Endothelial cell of umbilical vein (primary cell): ENCODE data around the gene NALCN. TPM values are rescaled to one million over a fixed set of nuclear protein-coding genes. Genes with fewer than 3 reads are reported as not detected.

ENCODE experiments used
- BruUV-seq: library from RNA; stranded (reverse); fragments of 400-500 nt; replicated peaks from 2 replicates; lab custom pipeline; 2021; lab: Mats Ljungman, UMichigan
- CTCF ChIA-PET: fragments of 300-600, 350-600 bp; sonication (Branson Sonifier 250); formaldehyde crosslinking; loops from one replicate; lab custom pipeline; 2021; ENCODE audit warnings: antibody characterized with exemption, inconsistent platforms; lab: Charles Lee
- POLR2A ChIA-PET: fragments of 300-600, 350-600 bp; sonication (Branson Sonifier 250); formaldehyde crosslinking; loops from one replicate; lab custom pipeline; 2021; ENCODE audit warnings: antibody characterized with exemption, inconsistent platforms; lab: Charles Lee
- DNase-seq: peaks from one replicate; pipeline ENCODE4 v3.0.0-alpha.2; 2011; ENCODE audit warnings: low read depth, low spot score
- FAIRE-seq: peaks from 2 replicates; lab custom pipeline; 2011; peaks lifted over from hg19 to GRCh38; lab: Jason Lieb, UNC
- H2AFZ ChIP-seq: 2 replicates; pipeline ENCODE4 v1.6.0; 2012; ENCODE audit warnings: low read depth, low read length, control low read depth, inconsistent platforms
- H3K27ac ChIP-seq: 2 replicates; pipeline ENCODE4 v1.5.1; 2011; ENCODE audit warnings: low read depth, mild to moderate bottlenecking, control low read depth, low read length, moderate library complexity; ENCODE audit not compliant: insufficient read depth
- H3K27me3 ChIP-seq, 2 experiments: 2 replicates each; pipeline versions ENCODE4 v1.6.0 to v1.6.1; 2011; ENCODE audit warnings: low read length in 2 of 2, mixed read lengths in 1 of 2; ENCODE audit not compliant: control insufficient read depth in 2 of 2, insufficient read depth in 2 of 2
- H3K36me3 ChIP-seq, 2 experiments: 2 replicates in 1 of 2; 3 replicates in 1 of 2; pipeline ENCODE4 v1.5.1; 2011; ENCODE audit warnings: low read length in 2 of 2, mild to moderate bottlenecking in 1 of 2, moderate library complexity in 1 of 2; ENCODE audit not compliant: control insufficient read depth in 2 of 2, insufficient read depth in 2 of 2; ENCODE audit errors: extremely low read depth in 1 of 2
- H3K4me1 ChIP-seq: 3 replicates; pipeline ENCODE4 v1.5.1; 2011; ENCODE audit warnings: mild to moderate bottlenecking, low read length; ENCODE audit not compliant: control insufficient read depth, insufficient read depth; ENCODE audit errors: extremely low read depth
- H3K4me2 ChIP-seq: 2 replicates; pipeline ENCODE4 v1.6.1; 2011; ENCODE audit warnings: low read length, control low read depth, mixed read lengths; ENCODE audit not compliant: insufficient read depth
- H3K4me3 ChIP-seq, 3 experiments: fragments of 200-600 bp in 1 of 3; sonication (generic), shearing (Covaris generic) in 1 of 3; replicated peaks in 1 of 3; 2 replicates each; pipeline ENCODE4 v1.5.1; 2011 to 2016; ENCODE audit warnings: control low read depth in 3 of 3, low read length in 3 of 3, mild to moderate bottlenecking in 2 of 3, inconsistent platforms in 1 of 3, low read depth in 1 of 3, moderate library complexity in 1 of 3; ENCODE audit not compliant: insufficient read depth in 1 of 3
- H3K79me2 ChIP-seq: 2 replicates; pipeline ENCODE4 v1.6.0; 2012; ENCODE audit warnings: low read length, inconsistent platforms; ENCODE audit not compliant: control insufficient read depth, insufficient read depth
- H3K9ac ChIP-seq: replicated peaks from 2 replicates; pipeline ENCODE3; 2011; ENCODE audit warnings: low read length, control low read depth; ENCODE audit not compliant: insufficient read depth; ENCODE audit errors: extremely low read depth
- H3K9me1 ChIP-seq: replicated peaks from 3 replicates; pipeline ENCODE4 v1.6.0; 2011; ENCODE audit warnings: mild to moderate bottlenecking, low read length; ENCODE audit not compliant: control insufficient read depth, insufficient read depth; ENCODE audit errors: extremely low read depth
- H3K9me3 ChIP-seq: replicated peaks from 2 replicates; pipeline ENCODE4 v1.5.1; 2012; ENCODE audit warnings: low read length, inconsistent platforms; ENCODE audit not compliant: control insufficient read depth, insufficient read depth
- H4K20me1 ChIP-seq: replicated peaks from 2 replicates; pipeline ENCODE3; 2011; ENCODE audit warnings: mild to moderate bottlenecking, low read length; ENCODE audit not compliant: control insufficient read depth, insufficient read depth; ENCODE audit errors: extremely low read depth
- EZH2 ChIP-seq: IDR thresholded peaks from 2 replicates; pipeline ENCODE4 v1.6.1; 2012; ENCODE audit warnings: borderline replicate concordance, low read depth, mild to moderate bottlenecking, moderate library complexity, low read length, inconsistent platforms; ENCODE audit not compliant: severe bottlenecking
- FOS ChIP-seq: IDR thresholded peaks from 2 replicates; pipeline ENCODE4 v1.6.1; 2011; ENCODE audit warnings: mild to moderate bottlenecking, low read length, moderate library complexity, borderline replicate concordance; ENCODE audit not compliant: insufficient read depth
- GATA2 ChIP-seq: IDR thresholded peaks from 2 replicates; pipeline ENCODE4 v1.7.0; 2011; ENCODE audit warnings: low read depth, mild to moderate bottlenecking, moderate library complexity, mixed read lengths, low read length; ENCODE audit not compliant: insufficient read length, insufficient read depth
- JUN ChIP-seq: IDR thresholded peaks from 2 replicates; pipeline ENCODE4 v1.6.1; 2011; ENCODE audit warnings: borderline replicate concordance, low read depth; ENCODE audit not compliant: insufficient read length, insufficient read depth
- MYC ChIP-seq: IDR thresholded peaks from one replicate; pipeline ENCODE4 v1.6.1; 2011; ENCODE audit warnings: mild to moderate bottlenecking, low read depth, low read length
- POLR2A ChIP-seq: IDR thresholded peaks from 2 replicates; pipeline ENCODE4 v1.6.1; 2012; ENCODE audit warnings: low read depth, mild to moderate bottlenecking, control low read depth, low read length
- POLR2AphosphoS5 ChIP-seq: IDR thresholded peaks from 2 replicates; pipeline ENCODE4 v1.6.1; 2012; ENCODE audit warnings: low read depth, mild to moderate bottlenecking, control low read depth, low read length, moderate library complexity; ENCODE audit not compliant: insufficient read depth
- dilution Hi-C: fragments of 300-500 bp; cut with MboI; formaldehyde crosslinking; loops from one replicate; pipeline ENCODE4 v1.15.0; 2019; ENCODE audit warnings: low sequenced_read_pairs; ENCODE audit not compliant: extremely low pct_ligation_motif_present
- intact Hi-C: fragments of 100-400 bp; cut with micrococcal nuclease; formaldehyde crosslinking; loops from one replicate; pipeline ENCODE4 v1.10.0; 2022
- polyA plus RNA-seq, 4 experiments: library from polyadenylated mRNA; depleted of rRNA in 3 of 4; stranded (reverse) in 3 of 4; unstranded in 1 of 4; fragments of >200 nt; gene quantifications; 2 replicates each; pipeline versions ENCODE4 v1.2.1 to v1.2.3, GENCODE V29; 2011 to 2012; ENCODE audit warnings: missing spikeins in 1 of 4
- total RNA-seq: library from RNA; stranded (reverse); gene quantifications from 2 replicates; pipeline ENCODE4 v1.2.3, GENCODE V29; 2021
- TF ChIP-seq, protein P1 (sequence below), 2 donors: IDR thresholded peaks; 1 replicate in 1 of 2; 2 replicates in 1 of 2; pipeline ENCODE4 v1.5.1; 2011; ENCODE audit warnings: low read length in 2 of 2, mild to moderate bottlenecking in 2 of 2, moderate library complexity in 2 of 2, control low read depth in 1 of 2, inconsistent platforms in 1 of 2, low read depth in 1 of 2; ENCODE audit not compliant: insufficient read depth in 1 of 2; ENCODE audit errors: extremely low read depth in 1 of 2
- TF ChIP-seq, protein P2 (sequence below): IDR thresholded peaks from 2 replicates; pipeline ENCODE4 v1.6.1; 2011; ENCODE audit not compliant: insufficient read depth, insufficient read length

Gene NALCN
- total and polyA plus RNA-seq, 2 donors (not counting 3 experiments of a cell fraction or from before 2014, with no cell fraction given): 3.3 to 4.4 TPM

DNA sequence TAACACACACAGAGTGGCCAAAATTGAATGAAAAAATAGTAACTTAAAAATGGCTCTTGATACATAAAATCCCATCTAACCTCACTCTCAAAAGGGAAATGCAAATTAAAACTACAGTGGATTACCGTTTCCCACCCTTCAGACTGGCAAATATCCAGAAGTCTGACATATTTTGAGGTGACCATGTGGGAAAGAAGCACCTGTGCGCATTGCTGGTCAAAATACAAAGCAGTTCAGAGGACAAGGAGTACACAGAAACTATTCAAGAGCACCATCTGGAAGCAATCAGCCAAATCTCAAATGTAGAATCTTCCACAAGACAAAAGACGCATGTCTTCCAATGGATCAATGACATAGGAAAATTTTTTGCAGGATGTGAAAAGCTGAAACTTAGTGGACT lies 23.2 kb downstream of the NALCN start:
- dilution Hi-C loops: no loop called here
- Histone ChIP-seq H3K9ac (no peak overlapping the region), H3K79me2 (no peaks in the 10 kb centered on the region), H3K9me3 (no peaks in the 10 kb centered on the region), H3K27me3 (no peaks in the 10 kb centered on the region), H3K4me1 (peaks cover 16% of the 10 kb centered on the region), H3K4me2 (no peak overlapping the region), H3K4me3 (no peak overlapping the region), H3K27ac (no peak overlapping the region), H3K36me3 (no peaks in the 10 kb centered on the region), H3K9me1 (no peaks in the 10 kb centered on the region), H4K20me1 (no peaks in the 10 kb centered on the region), H2AFZ (no peak overlapping the region)
- DNase-seq: no peak
- CTCF ChIA-PET: no interaction called here
- FAIRE-seq: no peak
- intact Hi-C loops: no loop called here
- no TSS peak for BruUV-seq
- TF ChIP-seq GATA2: no peak
- TF ChIP-seq FOS: no peak
- no peak for TF ChIP-seq EZH2
- POLR2A ChIA-PET: no interaction called here

DNA sequence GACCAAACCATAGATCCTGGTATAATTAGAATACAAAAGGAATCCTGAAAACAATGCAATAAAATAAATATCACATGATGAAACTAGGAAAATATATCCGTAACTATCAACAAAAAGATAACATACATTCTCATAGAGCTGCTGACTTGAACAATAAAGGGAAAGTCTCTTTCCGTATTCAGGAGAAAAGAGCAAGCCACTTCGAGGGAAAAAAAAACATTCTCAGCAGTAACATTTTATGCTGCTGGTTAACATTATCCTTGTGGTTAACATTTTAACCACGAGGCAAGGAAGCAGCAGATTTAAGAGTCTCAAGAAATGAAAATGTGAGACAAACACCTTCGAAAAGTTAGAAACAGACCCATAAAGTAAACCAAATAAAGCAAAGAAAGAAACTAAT lies 25.8 kb downstream of the NALCN start:
- H3K9me1 ChIP-seq: no peaks in the 10 kb centered on the region
- no peaks in the 10 kb centered on the region for H3K9me3 ChIP-seq
- intact Hi-C loops (loop anchor here (1.0 to 2.0 kb wide), 3 partner anchors 60 to 240 kb away; no protein-coding TSS in a partner anchor), dilution Hi-C loops (no loop called here)
- no TSS peak for BruUV-seq
- H3K36me3 ChIP-seq: no peaks in the 10 kb centered on the region
- H2AFZ ChIP-seq: peak overlapping the region; percentile 80
- peak; percentile 81 for DNase-seq
- peaks cover 10% of the 10 kb centered on the region for H3K4me1 ChIP-seq
- POLR2A ChIA-PET: no interaction called here
- H3K4me3 ChIP-seq: peak overlapping the region in 1 of 3 experiments; percentile 1
- TF ChIP-seq GATA2: no peak
- no peak for TF ChIP-seq JUN
- TF ChIP-seq POLR2AphosphoS5: no peak
- TF ChIP-seq, protein P1, sequence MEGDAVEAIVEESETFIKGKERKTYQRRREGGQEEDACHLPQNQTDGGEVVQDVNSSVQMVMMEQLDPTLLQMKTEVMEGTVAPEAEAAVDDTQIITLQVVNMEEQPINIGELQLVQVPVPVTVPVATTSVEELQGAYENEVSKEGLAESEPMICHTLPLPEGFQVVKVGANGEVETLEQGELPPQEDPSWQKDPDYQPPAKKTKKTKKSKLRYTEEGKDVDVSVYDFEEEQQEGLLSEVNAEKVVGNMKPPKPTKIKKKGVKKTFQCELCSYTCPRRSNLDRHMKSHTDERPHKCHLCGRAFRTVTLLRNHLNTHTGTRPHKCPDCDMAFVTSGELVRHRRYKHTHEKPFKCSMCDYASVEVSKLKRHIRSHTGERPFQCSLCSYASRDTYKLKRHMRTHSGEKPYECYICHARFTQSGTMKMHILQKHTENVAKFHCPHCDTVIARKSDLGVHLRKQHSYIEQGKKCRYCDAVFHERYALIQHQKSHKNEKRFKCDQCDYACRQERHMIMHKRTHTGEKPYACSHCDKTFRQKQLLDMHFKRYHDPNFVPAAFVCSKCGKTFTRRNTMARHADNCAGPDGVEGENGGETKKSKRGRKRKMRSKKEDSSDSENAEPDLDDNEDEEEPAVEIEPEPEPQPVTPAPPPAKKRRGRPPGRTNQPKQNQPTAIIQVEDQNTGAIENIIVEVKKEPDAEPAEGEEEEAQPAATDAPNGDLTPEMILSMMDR (IDR thresholded peaks at IDR 0.05; ENCODE audit: extremely low read depth in 1 of 2, insufficient read depth in 1 of 2, low read depth in 1 of 2, low read length in 2 of 2): no peak
- no peak for TF ChIP-seq FOS
- no peak for TF ChIP-seq EZH2
- TF ChIP-seq POLR2A: no peak
- TF ChIP-seq, protein P2, sequence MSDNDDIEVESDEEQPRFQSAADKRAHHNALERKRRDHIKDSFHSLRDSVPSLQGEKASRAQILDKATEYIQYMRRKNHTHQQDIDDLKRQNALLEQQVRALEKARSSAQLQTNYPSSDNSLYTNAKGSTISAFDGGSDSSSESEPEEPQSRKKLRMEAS: no peak
- TF ChIP-seq MYC: no peak
- H3K27me3 ChIP-seq: no peaks in the 10 kb centered on the region
- FAIRE-seq: no peak
- CTCF ChIA-PET: interaction anchor here (1.2 kb wide), 1 partner anchor 85 kb away, joined by 3 read pairs; no protein-coding TSS in a partner anchor
- H3K4me2 ChIP-seq: peak overlapping the region; percentile 48
- H3K27ac ChIP-seq: peak overlapping the region; percentile 68
- no peaks in the 10 kb centered on the region for H3K79me2 ChIP-seq
- peak overlapping the region; percentile 12 for H3K9ac ChIP-seq
- H4K20me1 ChIP-seq: no peaks in the 10 kb centered on the region
